ENCODE measurements around the gene ABL2. TPM values are rescaled to one million over a fixed set of nuclear protein-coding genes. Genes with fewer than 3 reads are reported as not detected.

ABL2 gene
- total RNA-seq, 1 donor from 2014 or later: 9.0 TPM

DNA sequence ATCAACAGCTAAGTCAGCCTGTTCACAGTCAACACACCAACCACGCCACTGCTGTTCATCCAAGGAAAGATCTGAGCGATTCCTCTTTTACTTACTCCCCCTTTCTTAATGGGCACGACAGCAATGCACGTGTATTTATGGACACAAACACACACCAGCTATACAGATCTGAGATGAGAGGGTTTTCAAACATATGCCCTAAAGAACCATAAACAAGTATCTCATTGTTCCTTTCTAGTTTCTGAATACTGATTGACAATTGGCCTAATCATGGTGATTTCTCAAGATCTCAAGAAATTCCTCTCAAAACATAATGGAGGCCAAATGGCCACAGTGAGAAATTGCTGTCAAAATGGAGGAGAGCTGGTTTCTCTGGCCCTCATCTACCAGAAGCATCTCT lies 129.6 kb downstream of the ABL2 start:
- Histone ChIP-seq H3K4me3 (no peak overlapping the region), H3K27ac (replicated peaks) (no peak overlapping the region), H3K36me3 (peaks cover 16% of the 10 kb centered on the region), H3K27me3 (ENCODE audit: low read depth) (no peaks in the 10 kb centered on the region), H3K9me3 (replicated peaks) (no peaks in the 10 kb centered on the region), H3K4me1 (peaks cover 21% of the 10 kb centered on the region)
- TF ChIP-seq, protein P1, sequence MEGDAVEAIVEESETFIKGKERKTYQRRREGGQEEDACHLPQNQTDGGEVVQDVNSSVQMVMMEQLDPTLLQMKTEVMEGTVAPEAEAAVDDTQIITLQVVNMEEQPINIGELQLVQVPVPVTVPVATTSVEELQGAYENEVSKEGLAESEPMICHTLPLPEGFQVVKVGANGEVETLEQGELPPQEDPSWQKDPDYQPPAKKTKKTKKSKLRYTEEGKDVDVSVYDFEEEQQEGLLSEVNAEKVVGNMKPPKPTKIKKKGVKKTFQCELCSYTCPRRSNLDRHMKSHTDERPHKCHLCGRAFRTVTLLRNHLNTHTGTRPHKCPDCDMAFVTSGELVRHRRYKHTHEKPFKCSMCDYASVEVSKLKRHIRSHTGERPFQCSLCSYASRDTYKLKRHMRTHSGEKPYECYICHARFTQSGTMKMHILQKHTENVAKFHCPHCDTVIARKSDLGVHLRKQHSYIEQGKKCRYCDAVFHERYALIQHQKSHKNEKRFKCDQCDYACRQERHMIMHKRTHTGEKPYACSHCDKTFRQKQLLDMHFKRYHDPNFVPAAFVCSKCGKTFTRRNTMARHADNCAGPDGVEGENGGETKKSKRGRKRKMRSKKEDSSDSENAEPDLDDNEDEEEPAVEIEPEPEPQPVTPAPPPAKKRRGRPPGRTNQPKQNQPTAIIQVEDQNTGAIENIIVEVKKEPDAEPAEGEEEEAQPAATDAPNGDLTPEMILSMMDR (IDR thresholded peaks at IDR 0.05; ENCODE audit: borderline replicate concordance): no peak
- intact Hi-C loops (cut with micrococcal nuclease): loop anchor here (10.0 kb wide), 1 partner anchor 95 kb away; no protein-coding TSS in a partner anchor
- DNase-seq: no peak

GRCh38 chr1:179095924-179096323 lies 133.6 kb downstream of the ABL2 start:
- TF ChIP-seq, protein P1 (IDR thresholded peaks at IDR 0.05; ENCODE audit: borderline replicate concordance): no peak
- intact Hi-C loops (cut with micrococcal nuclease): loop anchor here (10.0 kb wide), 1 partner anchor 99 kb away; no protein-coding TSS in a partner anchor
- H3K36me3 ChIP-seq: peaks cover 34% of the 10 kb centered on the region
- no peak for DNase-seq
- H3K4me3 ChIP-seq: no peak overlapping the region
- H3K27ac ChIP-seq (replicated peaks): peak overlapping the region; percentile 53
- peaks cover 36% of the 10 kb centered on the region for H3K4me1 ChIP-seq
- H3K27me3 ChIP-seq (ENCODE audit: low read depth): no peaks in the 10 kb centered on the region
- no peaks in the 10 kb centered on the region for H3K9me3 ChIP-seq (replicated peaks)

DNA sequence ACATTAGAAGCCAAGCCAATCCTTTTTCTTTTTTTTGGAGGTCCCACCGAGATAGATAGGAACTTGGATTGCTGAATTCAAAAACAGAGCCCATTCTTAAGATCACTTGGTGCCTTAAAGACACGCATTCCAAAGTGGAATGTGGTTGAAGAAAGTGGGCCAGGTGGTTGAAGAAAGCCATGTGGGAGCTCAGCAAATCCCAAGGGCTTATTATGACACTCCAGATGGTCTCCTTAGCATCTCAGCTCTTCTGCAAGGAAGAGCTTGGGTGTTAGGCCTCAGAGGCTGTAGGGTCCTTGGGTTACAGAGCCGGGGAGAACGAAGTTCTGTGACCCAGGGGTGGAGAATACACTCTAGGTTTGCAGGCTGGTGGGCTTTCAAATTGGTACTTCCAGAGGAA lies 134.1 kb downstream of the ABL2 start:
- TF ChIP-seq, protein P1 (IDR thresholded peaks at IDR 0.05; ENCODE audit: borderline replicate concordance): no peak
- Histone ChIP-seq H3K27ac (replicated peaks) (peak overlapping the region; percentile 53), H3K4me1 (peaks cover 41% of the 10 kb centered on the region), H3K9me3 (replicated peaks) (no peaks in the 10 kb centered on the region), H3K27me3 (ENCODE audit: low read depth) (no peaks in the 10 kb centered on the region), H3K4me3 (no peak overlapping the region), H3K36me3 (peaks cover 34% of the 10 kb centered on the region)
- intact Hi-C loops (cut with micrococcal nuclease): loop anchor here (10.0 kb wide), 1 partner anchor 99 kb away; no protein-coding TSS in a partner anchor
- no peak for DNase-seq

DNA sequence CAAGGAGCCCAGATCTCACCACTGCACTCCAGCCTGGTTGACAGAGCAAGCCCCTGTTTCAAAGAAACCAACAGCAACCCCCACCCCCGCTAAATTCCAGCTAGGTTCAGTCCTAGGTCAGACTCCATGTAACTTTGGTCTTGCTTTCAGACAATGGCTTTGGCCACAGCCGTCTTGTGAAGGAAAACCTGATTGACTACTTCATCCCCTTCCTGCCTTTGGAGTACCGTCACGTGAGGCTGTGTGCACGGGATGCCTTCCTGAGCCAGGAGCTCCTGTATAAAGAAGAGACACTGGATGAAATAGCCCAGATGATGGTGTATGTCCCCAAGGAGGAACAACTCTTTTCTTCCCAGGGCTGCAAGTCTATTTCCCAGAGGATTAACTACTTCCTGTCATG lies 134.7 kb downstream of the ABL2 start:
- Histone ChIP-seq H3K4me3 (no peak overlapping the region), H3K9me3 (replicated peaks) (no peaks in the 10 kb centered on the region), H3K36me3 (peaks cover 35% of the 10 kb centered on the region), H3K4me1 (peaks cover 47% of the 10 kb centered on the region), H3K27me3 (ENCODE audit: low read depth) (no peaks in the 10 kb centered on the region), H3K27ac (replicated peaks) (peak overlapping the region; percentile 53)
- intact Hi-C loops (cut with micrococcal nuclease): loop anchor here (10.0 kb wide), 1 partner anchor 100 kb away; no protein-coding TSS in a partner anchor
- no peak for DNase-seq
- TF ChIP-seq, protein P1 (IDR thresholded peaks at IDR 0.05; ENCODE audit: borderline replicate concordance): no peak

DNA sequence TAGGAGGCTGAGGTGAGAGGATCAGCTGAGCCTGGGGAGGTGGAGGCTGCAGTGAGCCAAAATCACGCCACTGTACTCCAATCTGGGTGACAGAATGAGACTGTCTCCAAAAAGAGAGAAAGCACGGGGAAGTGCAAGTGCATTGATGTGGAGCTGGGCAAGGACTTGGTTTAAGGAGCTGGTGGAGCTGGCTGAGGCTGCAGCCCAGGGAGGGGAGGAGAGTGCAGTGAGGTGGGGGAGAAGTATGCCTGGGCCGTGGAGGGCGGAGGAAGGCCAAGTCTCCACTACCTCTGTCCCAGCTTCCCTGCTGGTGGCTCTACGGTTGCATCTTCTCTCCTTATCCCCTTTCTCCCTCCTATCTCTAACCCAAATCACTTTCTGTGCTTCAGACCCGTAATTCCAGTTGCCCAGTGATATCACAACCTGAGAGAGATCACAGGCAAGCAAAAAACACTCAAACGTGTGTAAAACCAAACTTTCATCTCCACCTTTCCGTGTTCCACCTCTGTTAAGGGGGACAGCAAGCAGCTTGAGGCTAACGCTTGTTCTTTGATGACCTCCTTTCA lies 136.5 kb downstream of the ABL2 start:
- H3K4me3 ChIP-seq: no peak overlapping the region
- no peak for DNase-seq
- peaks cover 43% of the 10 kb centered on the region for H3K36me3 ChIP-seq
- TF ChIP-seq, protein P1 (IDR thresholded peaks at IDR 0.05; ENCODE audit: borderline replicate concordance): no peak
- H3K27ac ChIP-seq (replicated peaks): no peak overlapping the region
- no peaks in the 10 kb centered on the region for H3K9me3 ChIP-seq (replicated peaks)
- peaks cover 54% of the 10 kb centered on the region for H3K4me1 ChIP-seq
- intact Hi-C loops (cut with micrococcal nuclease): loop anchor here (10.0 kb wide), 1 partner anchor 102 kb away; no protein-coding TSS in a partner anchor
- no peaks in the 10 kb centered on the region for H3K27me3 ChIP-seq (ENCODE audit: low read depth)

All from left ventricle myocardium inferior (tissue), 1 donor.